HepG2 (cell line): ENCODE measurements around the gene CIB2. TPM values are rescaled to one million over a fixed set of nuclear protein-coding genes. Genes with fewer than 3 reads are reported as not detected.

ENCODE experiments used
- BCL6 ChIP-seq: IDR thresholded peaks from 2 replicates; pipeline ENCODE4 v1.6.1; 2016; ENCODE audit warnings: missing genetic modification reagents, missing compliant biosample characterization
- PREB ChIP-seq: sonication (generic); formaldehyde crosslinking; IDR thresholded peaks from 2 replicates; pipeline ENCODE4 v1.4.0; 2020; ENCODE audit warnings: missing genetic modification reagents
- PRPF4 ChIP-seq: fragments of 200-400 bp; formaldehyde crosslinking; IDR thresholded peaks from 2 replicates; pipeline ENCODE4 v1.6.1; 2016; ENCODE audit warnings: low read length, low read depth; ENCODE audit not compliant: poor library complexity, severe bottlenecking
- TBP ChIP-seq: sonication (generic); formaldehyde crosslinking; IDR thresholded peaks from 2 replicates; pipeline ENCODE4 v1.5.0; 2020; ENCODE audit warnings: missing genetic modification reagents
- TEAD3 ChIP-seq: optimal IDR thresholded peaks from 2 replicates; pipeline ENCODE3; 2016; ENCODE audit warnings: borderline replicate concordance
- ZBTB40 ChIP-seq, 2 experiments: fragments of 450-650 bp in 1 of 2; sonication (generic) in 1 of 2; formaldehyde crosslinking in 1 of 2; IDR thresholded peaks; 2 replicates each; pipeline versions ENCODE4 v1.6.1 to v1.8.0; 2016 to 2022; ENCODE audit warnings: antibody characterized with exemption in 1 of 2, mild to moderate bottlenecking in 1 of 2, missing genetic modification reagents in 1 of 2
- ZNF207 ChIP-seq: fragments of 450-650 bp; IDR thresholded peaks from 2 replicates; pipeline ENCODE4 v1.6.1; 2016; ENCODE audit warnings: antibody characterized with exemption, borderline replicate concordance
- ZNF430 ChIP-seq: sonication (generic); formaldehyde crosslinking; IDR thresholded peaks from 2 replicates; pipeline ENCODE4 v1.9.0; 2021; ENCODE audit warnings: mild to moderate bottlenecking, missing genetic modification reagents
- polyA plus RNA-seq, 8 experiments: library from polyadenylated mRNA; depleted of rRNA in 3 of 8; stranded (reverse) in 7 of 8; unstranded in 1 of 8; fragments of >200 nt; fragmentation: Illumina TruSeq in 4 of 8; extraction: Trizol in 4 of 8; gene quantifications; 2 replicates each; pipeline versions ENCODE4 v1.2.1 to v1.2.3, GENCODE V29; 2011 to 2016; ENCODE audit warnings: low read depth in 4 of 8, missing spikeins in 1 of 8, mixed read lengths in 1 of 8; ENCODE audit not compliant: insufficient read depth in 1 of 8
- total RNA-seq, 5 experiments: library from RNA; depleted of rRNA; stranded (reverse); fragments of >200 nt; fragmentation: Illumina TruSeq; extraction: Trizol; gene quantifications; 2 replicates each; pipeline ENCODE4 v1.2.3, GENCODE V29; 2016; ENCODE audit warnings: low read depth in 1 of 5
- TF ChIP-seq, protein P1 (sequence below): sonication (generic); formaldehyde crosslinking; conservative IDR thresholded peaks from 2 replicates; pipeline ENCODE4 v1.4.0; 2020; ENCODE audit warnings: mild to moderate bottlenecking, missing genetic modification reagents, moderate library complexity
- TF ChIP-seq, protein P2 (sequence below): sonication (generic); formaldehyde crosslinking; IDR thresholded peaks from 2 replicates; pipeline ENCODE4 v1.4.0; 2020; ENCODE audit warnings: missing genetic modification reagents
- TF ChIP-seq, protein P3 (sequence below): sonication (generic); formaldehyde crosslinking; IDR thresholded peaks from 2 replicates; pipeline ENCODE4 v1.8.0; 2022; ENCODE audit warnings: missing genetic modification reagents, low read depth, mild to moderate bottlenecking, borderline replicate concordance
- TF ChIP-seq, protein P4 (sequence below): sonication (generic); formaldehyde crosslinking; IDR thresholded peaks from 2 replicates; pipeline ENCODE4 v1.9.0; 2022; ENCODE audit warnings: low read depth, missing genetic modification reagents

CIB2 gene
- total and polyA plus RNA-seq, 2 of the 13 experiments (the other 11 are each of a cell fraction or from before 2014, with no cell fraction given) = 1.4 to 1.5 TPM

GRCh38 chr15:78088773-78089080 is 42.5 kb downstream of the CIB2 start (continued):
- TF ChIP-seq ZBTB40 (IDR thresholded peaks at IDR 0.05) (no peak), ZBTB40 (CRISPR knock-in tag; IDR thresholded peaks at IDR 0.05) (no peak), TBP (no peak), TEAD3 (CRISPR knock-in tag) (no peak), PREB (no peak), PRPF4 (no peak), BCL6 (CRISPR knock-in tag) (no peak), ZNF430 (CRISPR knock-in tag) (no peak), ZNF207 (no peak)
- TF ChIP-seq, protein P1, sequence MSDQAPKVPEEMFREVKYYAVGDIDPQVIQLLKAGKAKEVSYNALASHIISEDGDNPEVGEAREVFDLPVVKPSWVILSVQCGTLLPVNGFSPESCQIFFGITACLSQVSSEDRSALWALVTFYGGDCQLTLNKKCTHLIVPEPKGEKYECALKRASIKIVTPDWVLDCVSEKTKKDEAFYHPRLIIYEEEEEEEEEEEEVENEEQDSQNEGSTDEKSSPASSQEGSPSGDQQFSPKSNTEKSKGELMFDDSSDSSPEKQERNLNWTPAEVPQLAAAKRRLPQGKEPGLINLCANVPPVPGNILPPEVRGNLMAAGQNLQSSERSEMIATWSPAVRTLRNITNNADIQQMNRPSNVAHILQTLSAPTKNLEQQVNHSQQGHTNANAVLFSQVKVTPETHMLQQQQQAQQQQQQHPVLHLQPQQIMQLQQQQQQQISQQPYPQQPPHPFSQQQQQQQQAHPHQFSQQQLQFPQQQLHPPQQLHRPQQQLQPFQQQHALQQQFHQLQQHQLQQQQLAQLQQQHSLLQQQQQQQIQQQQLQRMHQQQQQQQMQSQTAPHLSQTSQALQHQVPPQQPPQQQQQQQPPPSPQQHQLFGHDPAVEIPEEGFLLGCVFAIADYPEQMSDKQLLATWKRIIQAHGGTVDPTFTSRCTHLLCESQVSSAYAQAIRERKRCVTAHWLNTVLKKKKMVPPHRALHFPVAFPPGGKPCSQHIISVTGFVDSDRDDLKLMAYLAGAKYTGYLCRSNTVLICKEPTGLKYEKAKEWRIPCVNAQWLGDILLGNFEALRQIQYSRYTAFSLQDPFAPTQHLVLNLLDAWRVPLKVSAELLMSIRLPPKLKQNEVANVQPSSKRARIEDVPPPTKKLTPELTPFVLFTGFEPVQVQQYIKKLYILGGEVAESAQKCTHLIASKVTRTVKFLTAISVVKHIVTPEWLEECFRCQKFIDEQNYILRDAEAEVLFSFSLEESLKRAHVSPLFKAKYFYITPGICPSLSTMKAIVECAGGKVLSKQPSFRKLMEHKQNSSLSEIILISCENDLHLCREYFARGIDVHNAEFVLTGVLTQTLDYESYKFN (CRISPR knock-in tag) = peak; percentile 32; the same call in 1 of the 2 replicates
- TF ChIP-seq, protein P2, sequence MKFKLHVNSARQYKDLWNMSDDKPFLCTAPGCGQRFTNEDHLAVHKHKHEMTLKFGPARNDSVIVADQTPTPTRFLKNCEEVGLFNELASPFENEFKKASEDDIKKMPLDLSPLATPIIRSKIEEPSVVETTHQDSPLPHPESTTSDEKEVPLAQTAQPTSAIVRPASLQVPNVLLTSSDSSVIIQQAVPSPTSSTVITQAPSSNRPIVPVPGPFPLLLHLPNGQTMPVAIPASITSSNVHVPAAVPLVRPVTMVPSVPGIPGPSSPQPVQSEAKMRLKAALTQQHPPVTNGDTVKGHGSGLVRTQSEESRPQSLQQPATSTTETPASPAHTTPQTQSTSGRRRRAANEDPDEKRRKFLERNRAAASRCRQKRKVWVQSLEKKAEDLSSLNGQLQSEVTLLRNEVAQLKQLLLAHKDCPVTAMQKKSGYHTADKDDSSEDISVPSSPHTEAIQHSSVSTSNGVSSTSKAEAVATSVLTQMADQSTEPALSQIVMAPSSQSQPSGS (CRISPR knock-in tag) = no peak
- TF ChIP-seq, protein P3, sequence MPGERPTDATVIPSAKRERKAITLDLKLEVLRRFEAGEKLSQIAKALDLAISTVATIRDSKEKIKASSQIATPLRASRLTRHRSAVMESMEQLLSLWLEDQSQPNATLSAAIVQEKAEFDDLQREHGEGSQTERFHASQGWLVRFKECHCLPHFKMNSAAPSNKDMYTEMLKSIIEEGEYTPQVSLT (CRISPR knock-in tag) = no peak
- TF ChIP-seq, protein P4, sequence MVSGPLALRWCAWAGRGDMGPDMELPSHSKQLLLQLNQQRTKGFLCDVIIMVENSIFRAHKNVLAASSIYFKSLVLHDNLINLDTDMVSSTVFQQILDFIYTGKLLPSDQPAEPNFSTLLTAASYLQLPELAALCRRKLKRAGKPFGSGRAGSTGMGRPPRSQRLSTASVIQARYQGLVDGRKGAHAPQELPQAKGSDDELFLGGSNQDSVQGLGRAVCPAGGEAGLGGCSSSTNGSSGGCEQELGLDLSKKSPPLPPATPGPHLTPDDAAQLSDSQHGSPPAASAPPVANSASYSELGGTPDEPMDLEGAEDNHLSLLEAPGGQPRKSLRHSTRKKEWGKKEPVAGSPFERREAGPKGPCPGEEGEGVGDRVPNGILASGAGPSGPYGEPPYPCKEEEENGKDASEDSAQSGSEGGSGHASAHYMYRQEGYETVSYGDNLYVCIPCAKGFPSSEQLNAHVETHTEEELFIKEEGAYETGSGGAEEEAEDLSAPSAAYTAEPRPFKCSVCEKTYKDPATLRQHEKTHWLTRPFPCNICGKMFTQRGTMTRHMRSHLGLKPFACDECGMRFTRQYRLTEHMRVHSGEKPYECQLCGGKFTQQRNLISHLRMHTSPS (CRISPR knock-in tag) = no peak
